AG04450 (cell line): ENCODE results near the gene RTTN. TPM values are rescaled to one million over a fixed set of nuclear protein-coding genes. Genes with fewer than 3 reads are reported as not detected.

ENCODE experiments used
- CTCF ChIA-PET: fragments of 300-600, 350-600 bp; formaldehyde crosslinking; extraction: SDS; loops from one replicate; lab custom pipeline; 2022; ENCODE audit warnings: antibody characterized with exemption, inconsistent platforms; lab: Charles Lee
- POLR2A ChIA-PET: fragments of 350-600 bp; formaldehyde crosslinking; extraction: SDS; loops from one replicate; lab custom pipeline; 2021; ENCODE audit warnings: antibody characterized with exemption, inconsistent platforms; lab: Yijun Ruan, JAX
- DNase-seq: peaks from one replicate; pipeline ENCODE4 v3.0.0-alpha.2; 2011; ENCODE audit warnings: low read depth, low spot score
- H3K27ac ChIP-seq: one replicate; pipeline ENCODE4 v1.5.1; 2012; ENCODE audit warnings: low read depth, low read length, control low read depth
- H3K27me3 ChIP-seq: one replicate; pipeline ENCODE4 v1.6.0; 2012; ENCODE audit warnings: low read length; ENCODE audit not compliant: control insufficient read depth, insufficient read depth
- H3K4me3 ChIP-seq: 2 replicates; pipeline ENCODE4 v1.5.1; 2011; ENCODE audit warnings: mild to moderate bottlenecking, low read depth, low read length, control low read depth
- H3K9me3 ChIP-seq: 2 replicates; pipeline ENCODE4 v1.5.1; 2012; ENCODE audit warnings: low read length; ENCODE audit not compliant: control insufficient read depth, insufficient read depth
- CTCF ChIP-seq: IDR thresholded peaks from 2 replicates; pipeline ENCODE4 v1.5.1; 2011; ENCODE audit warnings: low read depth, low read length, control low read depth, inconsistent platforms
- polyA plus RNA-seq: library from polyadenylated mRNA; depleted of rRNA; stranded (reverse); fragments of >200 nt; gene quantifications from 2 replicates; pipeline ENCODE4 v1.2.3, GENCODE V29; 2011

Gene RTTN
- polyA plus RNA-seq, 1 experiment, result 4.6 TPM

- Histone ChIP-seq H3K4me3 (no peak overlapping the region), H3K27me3 (no peaks in the 10 kb centered on the region), H3K27ac (no peak overlapping the region), H3K9me3 (no peaks in the 10 kb centered on the region)
- ChIA-PET POLR2A (no interaction called here), CTCF (no interaction called here)
- DNase-seq, result no peak
- no peak for TF ChIP-seq CTCF
Observed at GRCh38 chr18:70036771-70037347, 168.6 kb downstream of the RTTN start.

- no peak for DNase-seq
Observed at GRCh38 chr18:70036168-70036567, 169.3 kb downstream of the RTTN start.

GRCh38 chr18:70031221-70031620 lies 174.3 kb downstream of the RTTN start:
- Histone ChIP-seq H3K4me3 (no peak overlapping the region), H3K9me3 (no peaks in the 10 kb centered on the region), H3K27ac (no peak overlapping the region), H3K27me3 (no peaks in the 10 kb centered on the region)
- POLR2A ChIA-PET, result no interaction called here
- DNase-seq, result no peak
- CTCF ChIA-PET, result no interaction called here
- no peak for TF ChIP-seq CTCF

More at GRCh38 chr18:70036168-70036567, 169.3 kb downstream of the RTTN start:
- Histone ChIP-seq H3K9me3 (no peaks in the 10 kb centered on the region), H3K4me3 (no peak overlapping the region), H3K27ac (no peak overlapping the region), H3K27me3 (no peaks in the 10 kb centered on the region)
- CTCF ChIA-PET, result no interaction called here
- TF ChIP-seq CTCF, result no peak
- POLR2A ChIA-PET, result no interaction called here

- DNase-seq, result no peak
- ChIA-PET CTCF (no interaction called here), POLR2A (no interaction called here)
- no peak overlapping the region for H3K4me3 ChIP-seq
- no peaks in the 10 kb centered on the region for H3K27me3 ChIP-seq
- TF ChIP-seq CTCF, result no peak
- H3K9me3 ChIP-seq, result no peaks in the 10 kb centered on the region
- no peak overlapping the region for H3K27ac ChIP-seq
Observed at GRCh38 chr18:70030728-70031127, 174.8 kb downstream of the RTTN start.

GRCh38 chr18:70029163-70029562 lies 176.3 kb downstream of the RTTN start:
- Histone ChIP-seq H3K9me3 (no peaks in the 10 kb centered on the region), H3K27ac (no peak overlapping the region), H3K27me3 (no peaks in the 10 kb centered on the region), H3K4me3 (no peak overlapping the region)
- TF ChIP-seq CTCF, result no peak
- CTCF ChIA-PET, result no interaction called here
- DNase-seq, result no peak
- POLR2A ChIA-PET, result no interaction called here
